SK-N-SH (cell line): Measurements from ENCODE around the gene GEMIN7. TPM values are rescaled to one million over a fixed set of nuclear protein-coding genes. Genes with fewer than 3 reads are reported as not detected.
A peak's percentile ranks its signal among the peaks of the same experiment; 100 is the strongest.

Experiments
- CTCF ChIA-PET: fragments of 300-600, 350-600 bp; formaldehyde crosslinking; extraction: SDS; loops from one replicate; lab custom pipeline; 2021; lab: Yijun Ruan, JAX
- POLR2A ChIA-PET: fragments of 350-600 bp; sonication (Branson Sonifier 250); formaldehyde crosslinking; extraction: SDS; loops from one replicate; lab custom pipeline; 2020; ENCODE audit warnings: antibody characterized with exemption, inconsistent platforms; lab: Yijun Ruan, JAX
- DNase-seq: peaks from one replicate; pipeline ENCODE4 v3.0.0; 2012
- H2AFZ ChIP-seq: fragments of 200-600 bp; sonication (generic); 2 replicates; pipeline ENCODE4 v1.8.1; 2016; ENCODE audit warnings: antibody characterized with exemption, mild to moderate bottlenecking, low read depth
- H3F3A ChIP-seq: fragments of 200-600 bp; sonication (generic); replicated peaks from 2 replicates; pipeline ENCODE3; 2016; ENCODE audit warnings: antibody characterized with exemption, mild to moderate bottlenecking; ENCODE audit not compliant: insufficient read depth
- H3K27ac ChIP-seq, 2 experiments: fragments of 200-500 bp in 1 of 2; fragments of 200-600 bp in 1 of 2; sonication (Bioruptor generic) in 1 of 2; sonication (generic), shearing (Covaris generic) in 1 of 2; 2 replicates each; pipeline versions ENCODE4 v1.5.1 to v1.6.1; 2014 to 2016; ENCODE audit warnings: low read depth in 2 of 2, inconsistent platforms in 1 of 2, low read length in 1 of 2, mild to moderate bottlenecking in 1 of 2, mixed read lengths in 1 of 2
- H3K27me3 ChIP-seq: fragments of 200-600 bp; sonication (generic), shearing (Covaris generic); 2 replicates; pipeline ENCODE4 v1.6.1; 2016; ENCODE audit warnings: mixed run types; ENCODE audit not compliant: insufficient read depth
- H3K36me3 ChIP-seq, 2 experiments: fragments of 200-500 bp in 1 of 2; fragments of 200-600 bp in 1 of 2; sonication (Bioruptor generic) in 1 of 2; sonication (generic) in 1 of 2; replicated peaks in 1 of 2; 2 replicates each; pipeline versions ENCODE3 to v1.5.1; 2014 to 2016; ENCODE audit warnings: low read length in 1 of 2, mild to moderate bottlenecking in 1 of 2; ENCODE audit not compliant: insufficient read depth in 2 of 2, control insufficient read depth in 1 of 2
- H3K4me1 ChIP-seq, 2 experiments: fragments of 200-500 bp in 1 of 2; fragments of 200-600 bp in 1 of 2; sonication (Bioruptor generic) in 1 of 2; sonication (generic), shearing (Covaris generic) in 1 of 2; 2 replicates each; pipeline versions ENCODE4 v1.5.1 to v1.6.1; 2014 to 2016; ENCODE audit warnings: low read depth in 1 of 2, low read length in 1 of 2, mixed run types in 1 of 2; ENCODE audit not compliant: insufficient read depth in 2 of 2, control insufficient read depth in 1 of 2
- H3K4me2 ChIP-seq: fragments of 200-600 bp; sonication (generic), shearing (Covaris generic); 2 replicates; pipeline ENCODE4 v1.6.1; 2017; ENCODE audit warnings: mixed run types
- H3K4me3 ChIP-seq, 2 experiments: fragments of 200-500 bp in 1 of 2; fragments of 200-600 bp in 1 of 2; sonication (Bioruptor generic) in 1 of 2; sonication (generic), shearing (Covaris generic) in 1 of 2; 2 replicates each; pipeline versions ENCODE4 v1.5.1 to v1.8.1; 2014 to 2016; ENCODE audit warnings: low read depth in 2 of 2, inconsistent platforms in 1 of 2, low read length in 1 of 2, mild to moderate bottlenecking in 1 of 2, mixed read lengths in 1 of 2, moderate library complexity in 1 of 2
- H3K79me2 ChIP-seq: fragments of 200-600 bp; sonication (generic); 2 replicates; pipeline ENCODE4 v1.8.1; 2017; ENCODE audit warnings: mild to moderate bottlenecking; ENCODE audit not compliant: insufficient read depth
- H3K9ac ChIP-seq: fragments of 200-600 bp; sonication (generic); 2 replicates; pipeline ENCODE4 v1.6.1; 2017; ENCODE audit warnings: mixed run types
- H3K9me2 ChIP-seq: fragments of 200-600 bp; sonication (generic); 2 replicates; pipeline ENCODE4 v1.6.1; 2017; ENCODE audit warnings: mixed run types
- H3K9me3 ChIP-seq: fragments of 200-600 bp; sonication (generic); 2 replicates; pipeline ENCODE4 v1.6.1; 2017; ENCODE audit warnings: mixed run types, mild to moderate bottlenecking, moderate library complexity
- H4K20me1 ChIP-seq: fragments of 200-600 bp; sonication (generic); 2 replicates; pipeline ENCODE4 v1.6.1; 2017; ENCODE audit warnings: mild to moderate bottlenecking, mixed run types; ENCODE audit not compliant: insufficient read depth
- CHD2 ChIP-seq: fragments of 150-350 bp; IDR thresholded peaks from 2 replicates; pipeline ENCODE4 v1.6.1; 2018; ENCODE audit warnings: low read length; ENCODE audit not compliant: partially characterized antibody
- ELF1 ChIP-seq: IDR thresholded peaks from 2 replicates; pipeline ENCODE4 v1.4.0; 2012
- EP300 ChIP-seq, 2 experiments: IDR thresholded peaks; 2 replicates each; pipeline versions ENCODE4 v1.4.0 to v1.6.1; 2012; ENCODE audit warnings: borderline replicate concordance in 1 of 2, low read depth in 1 of 2, low read length in 1 of 2
- GABPA ChIP-seq: IDR thresholded peaks from 2 replicates; pipeline ENCODE4 v1.4.0; 2012; ENCODE audit warnings: low read depth, mild to moderate bottlenecking
- MEF2A ChIP-seq: IDR thresholded peaks from 2 replicates; pipeline ENCODE4 v1.4.0; 2012; ENCODE audit warnings: low read depth, borderline replicate concordance
- MXI1 ChIP-seq: IDR thresholded peaks from 2 replicates; pipeline ENCODE4 v1.6.1; 2012; ENCODE audit warnings: mild to moderate bottlenecking, low read depth, low read length, improper control_type of control experiment
- NRF1 ChIP-seq: IDR thresholded peaks from 2 replicates; pipeline ENCODE4 v1.6.1; 2012; ENCODE audit warnings: low read depth, mild to moderate bottlenecking, low read length
- POLR2AphosphoS5 ChIP-seq: IDR thresholded peaks from 2 replicates; pipeline ENCODE4 v1.6.1; 2012; ENCODE audit warnings: low read depth, low read length
- TAF1 ChIP-seq: IDR thresholded peaks from 2 replicates; pipeline ENCODE4 v1.6.1; 2012; ENCODE audit warnings: low read depth, mild to moderate bottlenecking, low read length, moderate library complexity, borderline replicate concordance
- TCF12 ChIP-seq: IDR thresholded peaks from 2 replicates; pipeline ENCODE4 v1.4.0; 2012
- YY1 ChIP-seq: IDR thresholded peaks from 2 replicates; pipeline ENCODE4 v1.4.0; 2012; ENCODE audit warnings: low read depth, mild to moderate bottlenecking
- WGBS: methylation state at CpG from one replicate; pipeline ENCODE4 v1.1.6; 2017; ENCODE audit warnings: low lambda C conversion rate; 5-methylcytosine and 5-hydroxymethylcytosine counted together
- polyA plus RNA-seq, 3 experiments: library from polyadenylated mRNA; depleted of rRNA; stranded (reverse); fragments of >200 nt; gene quantifications; 2 replicates each; pipeline ENCODE4 v1.2.3, GENCODE V29; 2012
- TF ChIP-seq, protein P1 (sequence below): IDR thresholded peaks from 2 replicates; pipeline ENCODE4 v1.4.0; 2012; ENCODE audit warnings: low read depth, borderline replicate concordance
- TF ChIP-seq, protein P2 (sequence below): IDR thresholded peaks from 2 replicates; pipeline ENCODE4 v1.4.0; 2012; ENCODE audit warnings: low read depth
- TF ChIP-seq, protein P3 (sequence below): IDR thresholded peaks from 2 replicates; pipeline ENCODE4; 2012

GEMIN7 gene
- polyA plus RNA-seq, 1 of the 3 experiments (the other 2 are of a cell fraction): 28.7 TPM

DNA sequence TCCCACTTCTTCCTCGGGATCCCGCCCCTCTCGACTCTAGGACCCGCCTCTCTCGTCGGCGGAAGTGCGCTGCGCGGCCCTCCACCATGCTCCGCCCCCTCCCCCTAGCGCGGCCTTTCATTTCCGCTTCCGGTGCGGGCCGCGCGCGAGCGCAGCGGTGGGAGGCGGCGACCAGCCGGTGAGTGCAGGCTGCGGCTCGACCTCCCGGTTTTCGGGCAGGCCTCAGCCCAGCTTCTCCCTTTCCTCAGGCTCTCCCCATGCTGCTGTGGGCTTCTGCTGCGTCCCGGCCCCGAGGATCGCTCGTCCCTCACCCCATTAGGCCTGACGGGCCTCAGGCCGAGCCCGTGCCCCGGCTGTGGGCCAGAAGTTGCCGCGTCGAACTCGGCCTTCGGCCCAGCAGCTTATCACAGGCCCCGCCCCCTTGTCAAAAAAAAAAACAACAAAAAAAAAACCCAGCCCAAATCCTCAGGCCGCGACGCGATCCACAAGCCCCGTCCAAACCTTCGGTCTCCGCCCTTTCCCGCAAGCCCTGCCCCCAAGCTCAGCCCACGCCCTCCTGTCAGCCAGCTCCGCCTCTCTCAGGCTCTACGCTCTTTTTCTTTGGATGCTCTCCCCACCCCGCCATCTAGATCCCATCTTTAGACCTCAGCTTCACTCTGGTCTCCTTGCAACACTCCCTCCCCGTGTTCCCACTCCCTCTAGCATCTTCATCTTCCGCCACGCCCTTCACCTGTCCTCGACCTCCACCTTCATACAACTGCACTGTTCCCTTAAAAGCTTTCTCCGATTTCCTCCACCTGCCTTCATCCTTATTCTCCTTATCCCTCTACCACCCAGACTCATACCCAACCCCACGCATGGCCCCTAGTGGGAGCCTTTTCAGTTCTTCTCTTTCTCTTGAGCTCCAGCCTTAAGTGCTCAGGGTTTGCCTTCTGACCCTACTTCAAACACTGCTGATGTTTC lies 39.8 kb upstream of the GEMIN7 start, which contains the start of gene CLASRP:
Gene CLASRP, plus strand, starts transcription at position 115 of the 963 bp plus-strand sequence. CDS start 1,168 bp downstream, outside the sequence.
- H4K20me1 ChIP-seq: peaks cover 45% of the 10 kb centered on the region
- CTCF ChIA-PET: interaction anchor here (1.4 to 1.8 kb wide), 2 partner anchors 20 to 299 kb away, joined by 3 to 17 read pairs; no protein-coding TSS in a partner anchor
- peaks cover 54% of the 10 kb centered on the region for H3K79me2 ChIP-seq
- TF ChIP-seq TAF1: peak; percentile 92
- TF ChIP-seq NRF1: peak; percentile 52
- TF ChIP-seq EP300 (IDR thresholded peaks at IDR 0.05; ENCODE audit: borderline replicate concordance in 1 of 2, low read depth in 1 of 2, low read length in 1 of 2): no peak
- TF ChIP-seq ELF1: peak; percentile 80
- TF ChIP-seq MEF2A: no peak
- TF ChIP-seq POLR2AphosphoS5: peak; percentile 96
- TF ChIP-seq, protein P1, sequence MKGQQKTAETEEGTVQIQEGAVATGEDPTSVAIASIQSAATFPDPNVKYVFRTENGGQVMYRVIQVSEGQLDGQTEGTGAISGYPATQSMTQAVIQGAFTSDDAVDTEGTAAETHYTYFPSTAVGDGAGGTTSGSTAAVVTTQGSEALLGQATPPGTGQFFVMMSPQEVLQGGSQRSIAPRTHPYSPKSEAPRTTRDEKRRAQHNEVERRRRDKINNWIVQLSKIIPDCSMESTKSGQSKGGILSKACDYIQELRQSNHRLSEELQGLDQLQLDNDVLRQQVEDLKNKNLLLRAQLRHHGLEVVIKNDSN: no peak
- TF ChIP-seq TCF12: no peak
- TF ChIP-seq, protein P2, sequence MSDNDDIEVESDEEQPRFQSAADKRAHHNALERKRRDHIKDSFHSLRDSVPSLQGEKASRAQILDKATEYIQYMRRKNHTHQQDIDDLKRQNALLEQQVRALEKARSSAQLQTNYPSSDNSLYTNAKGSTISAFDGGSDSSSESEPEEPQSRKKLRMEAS: peak; percentile 63; the same call in 1 of the 2 replicates
- TF ChIP-seq GABPA: peak; percentile 96
- TF ChIP-seq MXI1: peak; percentile 89
- TF ChIP-seq, protein P3, sequence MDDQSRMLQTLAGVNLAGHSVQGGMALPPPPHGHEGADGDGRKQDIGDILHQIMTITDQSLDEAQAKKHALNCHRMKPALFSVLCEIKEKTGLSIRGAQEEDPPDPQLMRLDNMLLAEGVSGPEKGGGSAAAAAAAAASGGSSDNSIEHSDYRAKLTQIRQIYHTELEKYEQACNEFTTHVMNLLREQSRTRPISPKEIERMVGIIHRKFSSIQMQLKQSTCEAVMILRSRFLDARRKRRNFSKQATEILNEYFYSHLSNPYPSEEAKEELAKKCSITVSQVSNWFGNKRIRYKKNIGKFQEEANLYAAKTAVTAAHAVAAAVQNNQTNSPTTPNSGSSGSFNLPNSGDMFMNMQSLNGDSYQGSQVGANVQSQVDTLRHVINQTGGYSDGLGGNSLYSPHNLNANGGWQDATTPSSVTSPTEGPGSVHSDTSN: no peak
- TF ChIP-seq YY1: peak; percentile 33; the same call in 1 of the 2 replicates
- no peak for TF ChIP-seq CHD2
- no peaks in the 10 kb centered on the region for H3K27me3 ChIP-seq
- peak within 1 kb of the TSS; percentile 97 for H3K9ac ChIP-seq
- H3K4me2 ChIP-seq: peak within 1 kb of the TSS; percentile 97
- 1% methylated on average over 53 of the region's 62 CpGs for WGBS
- H3K4me3 ChIP-seq: peak within 1 kb of the TSS; percentile 72 to 90
- H3K9me2 ChIP-seq: no peaks in the 10 kb centered on the region
- H3K4me1 ChIP-seq: peaks cover 10 to 11% of the 10 kb centered on the region in 2 experiments; a peak in 3 of 4 replicates
- DNase-seq: peak; percentile 98
- H3K9me3 ChIP-seq: no peaks in the 10 kb centered on the region
- POLR2A ChIA-PET: interaction anchor here (0.5 to 2.0 kb wide), 14 partner anchors 11 to 165 kb away, joined by 3 to 11 read pairs (median 4); partner anchors contain the start of genes CLPTM1, GEMIN7 and PPP1R37
- H2AFZ ChIP-seq: peak within 1 kb of the TSS; percentile 95
- H3F3A ChIP-seq: peaks cover 7% of the 10 kb centered on the region
- H3K27ac ChIP-seq: peak within 1 kb of the TSS; percentile 88 to 93
- H3K36me3 ChIP-seq: peaks cover 29 to 35% of the 10 kb centered on the region in 2 experiments
